Esophagus squamous epithelium (tissue), 4 donors: ENCODE measurements around the gene CNDP2.

Experiments
- POLR2A ChIP-seq, 4 donors: fragments of 450-650 bp; IDR thresholded peaks; one replicate each; pipeline ENCODE4 v1.6.1; 2017; ENCODE audit warnings: antibody characterized with exemption in 4 of 4, mild to moderate bottlenecking in 4 of 4, moderate library complexity in 3 of 4
- TF ChIP-seq, protein P1 (sequence below), 6 experiments: fragments of 450-650 bp in 4 of 6; fragments of 200-600 bp in 2 of 6; sonication (generic) in 2 of 6; IDR thresholded peaks; one replicate each; pipeline ENCODE4 v1.5.1; 2016 to 2019; ENCODE audit warnings: antibody characterized with exemption in 6 of 6, mild to moderate bottlenecking in 4 of 6, moderate library complexity in 4 of 6

DNA sequence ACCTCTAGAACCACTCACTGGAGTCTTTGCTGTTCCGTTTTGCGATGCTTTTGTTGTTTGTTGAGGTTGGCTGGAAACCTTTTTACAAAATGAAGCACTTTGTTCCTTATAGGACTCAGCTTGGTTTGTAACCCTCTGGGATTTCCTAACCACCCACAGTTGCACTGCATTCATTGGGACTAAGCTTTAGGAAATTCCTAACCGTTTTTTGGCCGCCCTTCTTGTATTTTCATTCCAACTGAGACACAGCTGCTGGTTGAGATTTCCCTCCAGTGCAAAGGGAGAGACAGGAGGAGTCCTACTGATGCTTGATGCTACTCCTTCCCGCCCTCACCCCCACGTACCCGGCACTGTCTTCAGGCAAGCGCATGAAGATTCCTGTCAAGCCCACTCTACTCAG lies 32.9 kb upstream of the CNDP2 start:
- TF ChIP-seq, protein P1, sequence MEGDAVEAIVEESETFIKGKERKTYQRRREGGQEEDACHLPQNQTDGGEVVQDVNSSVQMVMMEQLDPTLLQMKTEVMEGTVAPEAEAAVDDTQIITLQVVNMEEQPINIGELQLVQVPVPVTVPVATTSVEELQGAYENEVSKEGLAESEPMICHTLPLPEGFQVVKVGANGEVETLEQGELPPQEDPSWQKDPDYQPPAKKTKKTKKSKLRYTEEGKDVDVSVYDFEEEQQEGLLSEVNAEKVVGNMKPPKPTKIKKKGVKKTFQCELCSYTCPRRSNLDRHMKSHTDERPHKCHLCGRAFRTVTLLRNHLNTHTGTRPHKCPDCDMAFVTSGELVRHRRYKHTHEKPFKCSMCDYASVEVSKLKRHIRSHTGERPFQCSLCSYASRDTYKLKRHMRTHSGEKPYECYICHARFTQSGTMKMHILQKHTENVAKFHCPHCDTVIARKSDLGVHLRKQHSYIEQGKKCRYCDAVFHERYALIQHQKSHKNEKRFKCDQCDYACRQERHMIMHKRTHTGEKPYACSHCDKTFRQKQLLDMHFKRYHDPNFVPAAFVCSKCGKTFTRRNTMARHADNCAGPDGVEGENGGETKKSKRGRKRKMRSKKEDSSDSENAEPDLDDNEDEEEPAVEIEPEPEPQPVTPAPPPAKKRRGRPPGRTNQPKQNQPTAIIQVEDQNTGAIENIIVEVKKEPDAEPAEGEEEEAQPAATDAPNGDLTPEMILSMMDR (IDR thresholded peaks at IDR 0.05): no peak
- TF ChIP-seq POLR2A (IDR thresholded peaks at IDR 0.05): no peak
